Measurements from ENCODE around the gene ANKS1A.

Gene ANKS1A

GRCh38 chr6:35050757-35051330, 161.8 kb downstream of the ANKS1A start:
- no peak for DNase-seq (ENCODE audit: low read depth)

GRCh38 chr6:35051396-35051795, 162.3 kb downstream of the ANKS1A start:
- TF ChIP-seq CTCF (IDR thresholded peaks at IDR 0.05; ENCODE audit: insufficient read depth, low read depth, low read length, missing control alignments) = no peak
- no peak for DNase-seq (ENCODE audit: low read depth)
- H3K4me3 ChIP-seq (ENCODE audit: low read length) = no peak overlapping the region

More at GRCh38 chr6:35050757-35051330, 161.8 kb downstream of the ANKS1A start:
- TF ChIP-seq CTCF (IDR thresholded peaks at IDR 0.05; ENCODE audit: insufficient read depth, low read depth, low read length, missing control alignments) = no peak
- H3K4me3 ChIP-seq (ENCODE audit: low read length) = no peak overlapping the region

- TF ChIP-seq CTCF (IDR thresholded peaks at IDR 0.05; ENCODE audit: insufficient read depth, low read depth, low read length, missing control alignments) = no peak
- no peak overlapping the region for H3K4me3 ChIP-seq (ENCODE audit: low read length)
- DNase-seq (ENCODE audit: low read depth) = no peak
Observed at GRCh38 chr6:35051997-35052583, 163.0 kb downstream of the ANKS1A start.

- no peak for TF ChIP-seq CTCF (IDR thresholded peaks at IDR 0.05; ENCODE audit: insufficient read depth, low read depth, low read length, missing control alignments)
- H3K4me3 ChIP-seq (ENCODE audit: low read length) = no peak overlapping the region
- no peak for DNase-seq (ENCODE audit: low read depth)
Observed at GRCh38 chr6:35052694-35053565, 163.9 kb downstream of the ANKS1A start.

- no peak for DNase-seq (ENCODE audit: low read depth)
- no peak overlapping the region for H3K4me3 ChIP-seq (ENCODE audit: low read length)
- no peak for TF ChIP-seq CTCF (IDR thresholded peaks at IDR 0.05; ENCODE audit: insufficient read depth, low read depth, low read length, missing control alignments)
Observed at GRCh38 chr6:35053701-35054100, 164.6 kb downstream of the ANKS1A start.

GRCh38 chr6:35054106-35054742, 165.2 kb downstream of the ANKS1A start:
- no peak overlapping the region for H3K4me3 ChIP-seq (ENCODE audit: low read length)
- no peak for DNase-seq (ENCODE audit: low read depth)
- no peak for TF ChIP-seq CTCF (IDR thresholded peaks at IDR 0.05; ENCODE audit: insufficient read depth, low read depth, low read length, missing control alignments)
